Left lung (tissue), 10 donors: Measurements from ENCODE around the gene B9D1. TPM values are rescaled to one million over a fixed set of nuclear protein-coding genes. Genes with fewer than 3 reads are reported as not detected.
A peak's percentile ranks its signal among the peaks of the same experiment; 100 is the strongest.

ENCODE experiments used
- ATAC-seq: fragments of 200-7000 bp; cut with Tn5 transposase; one replicate; pipeline ENCODE4 v1.9.1; 2020; ENCODE audit warnings: moderate library complexity
- DNase-seq, 4 donors: peaks; one replicate each; pipeline ENCODE4 v3.0.0-alpha.2; 2013 to 2020
- H3K27ac ChIP-seq, 2 donors: fragments of 200-600 bp; sonication (generic) in 1 of 2; one replicate each; pipeline versions ENCODE4 v1.5.0 to v1.8.0; 2020 to 2021
- H3K27me3 ChIP-seq, 2 donors: fragments of 200-600 bp; sonication (generic) in 1 of 2; one replicate each; pipeline versions ENCODE4 v1.5.0 to v1.8.0; 2020 to 2021
- H3K36me3 ChIP-seq, 2 donors: fragments of 200-600 bp; sonication (generic) in 1 of 2; one replicate each; pipeline versions ENCODE4 v1.5.0 to v1.8.0; 2020 to 2021
- H3K4me1 ChIP-seq, 2 donors: fragments of 200-600 bp; one replicate each; pipeline ENCODE4 v1.8.0; 2021
- H3K4me3 ChIP-seq, 2 donors: fragments of 200-600 bp; sonication (generic) in 1 of 2; one replicate each; pipeline versions ENCODE4 v1.5.0 to v1.8.0; 2020 to 2021; ENCODE audit warnings: mild to moderate bottlenecking in 1 of 2
- H3K9me3 ChIP-seq, 2 donors: fragments of 200-600 bp; sonication (generic) in 1 of 2; one replicate each; pipeline versions ENCODE4 v1.5.0 to v1.8.0; 2020 to 2021
- CTCF ChIP-seq, 2 donors: fragments of 200-600 bp; sonication (generic) in 1 of 2; IDR thresholded peaks; one replicate each; pipeline versions ENCODE4 v1.5.0 to v1.8.0; 2021; ENCODE audit warnings: antibody characterized with exemption in 2 of 2
- intact Hi-C, 2 donors: fragments of 100-400 bp; cut with DNase I; formaldehyde crosslinking; loops; one replicate each; pipeline versions ENCODE4 v1.11.2 to v1.14.2; 2022
- polyA plus RNA-seq, 6 donors: library from polyadenylated mRNA; unstranded; fragments of 120-200 nt; gene quantifications; one replicate each; pipeline ENCODE4 v1.2.1, GENCODE V29; 2013; ENCODE audit not compliant: insufficient read length in 6 of 6
- total RNA-seq, 2 donors: library from RNA; stranded (reverse); fragmentation: NEBNext Ultra II Directional; extraction: Animal tissue kit (Norgen Biotek cat#: 25700); gene quantifications; one replicate each; pipeline ENCODE4 v1.2.1, GENCODE V29; 2021
- donor health status: DM: no; HTN: yes; CAD: no.
- donor health status: DM: no; HTN: no; CAD: no.

B9D1 gene
- total and polyA plus RNA-seq, 8 donors, result 11.4 to 24.1 (median 21.1) TPM

- peaks cover 0 to 60% of the 10 kb centered on the region in 2 donors for H3K27me3 ChIP-seq
- ATAC-seq (peak; percentile 58), DNase-seq (peak in 2 of 4 donors; percentile 80 to 83)
- intact Hi-C loops, result no loop called here
- no peaks in the 10 kb centered on the region for H3K9me3 ChIP-seq
- no peak overlapping the region for H3K4me3 ChIP-seq
- TF ChIP-seq CTCF (IDR thresholded peaks at IDR 0.05), result no peak
- H3K36me3 ChIP-seq, result no peaks in the 10 kb centered on the region
- H3K27ac ChIP-seq, result peak overlapping the region in 1 of 2 donors; percentile 68
- H3K4me1 ChIP-seq, result peaks cover 22 to 72% of the 10 kb centered on the region in 2 donors
These were observed 58.3 kb downstream of the B9D1 start for GRCh38 chr17:19304209-19304608.

- ATAC-seq (no peak), DNase-seq (no peak)
- Histone ChIP-seq H3K4me3 (no peak overlapping the region), H3K27ac (peak overlapping the region in 1 of 2 donors; percentile 58), H3K9me3 (no peaks in the 10 kb centered on the region), H3K4me1 (peaks cover 22 to 76% of the 10 kb centered on the region in 2 donors), H3K36me3 (no peaks in the 10 kb centered on the region), H3K27me3 (peaks cover 0 to 57% of the 10 kb centered on the region in 2 donors)
- no peak for TF ChIP-seq CTCF (IDR thresholded peaks at IDR 0.05)
- intact Hi-C loops, result no loop called here
These were observed 59.2 kb downstream of the B9D1 start for GRCh38 chr17:19303367-19303776.

GRCh38 chr17:19302791-19303331 is 59.7 kb downstream of the B9D1 start:
- Histone ChIP-seq H3K9me3 (no peaks in the 10 kb centered on the region), H3K4me1 (peaks cover 22 to 72% of the 10 kb centered on the region in 2 donors), H3K4me3 (no peak overlapping the region), H3K27ac (peak overlapping the region; percentile 10 to 58), H3K36me3 (no peaks in the 10 kb centered on the region), H3K27me3 (peaks cover 0 to 52% of the 10 kb centered on the region in 2 donors)
- no peak for TF ChIP-seq CTCF (IDR thresholded peaks at IDR 0.05)
- ATAC-seq (no peak), DNase-seq (no peak)
- intact Hi-C loops, result no loop called here

- DNase-seq (no peak), ATAC-seq (no peak)
- intact Hi-C loops, result no loop called here
- H3K4me3 ChIP-seq, result no peak overlapping the region
- peaks cover 0 to 43% of the 10 kb centered on the region in 2 donors for H3K27me3 ChIP-seq
- H3K9me3 ChIP-seq, result no peaks in the 10 kb centered on the region
- no peak for TF ChIP-seq CTCF (IDR thresholded peaks at IDR 0.05)
- H3K27ac ChIP-seq, result peak overlapping the region; percentile 33 to 58
- peaks cover 22 to 64% of the 10 kb centered on the region in 2 donors for H3K4me1 ChIP-seq
- no peaks in the 10 kb centered on the region for H3K36me3 ChIP-seq
These were observed 60.5 kb downstream of the B9D1 start for GRCh38 chr17:19301973-19302372.

- H3K4me3 ChIP-seq, result no peak overlapping the region
- H3K27ac ChIP-seq, result peak overlapping the region; percentile 33 to 58
- H3K4me1 ChIP-seq, result peaks cover 22 to 58% of the 10 kb centered on the region in 2 donors
These were observed 61.1 kb downstream of the B9D1 start for GRCh38 chr17:19301274-19301951.

More at GRCh38 chr17:19301274-19301951, 61.1 kb downstream of the B9D1 start:
- peaks cover 0 to 38% of the 10 kb centered on the region in 2 donors for H3K27me3 ChIP-seq
- no peaks in the 10 kb centered on the region for H3K9me3 ChIP-seq
- peak; percentile 87 for ATAC-seq
- intact Hi-C loops, result no loop called here
- H3K36me3 ChIP-seq, result no peaks in the 10 kb centered on the region
- DNase-seq, result peak in 1 of 4 donors; percentile 86
- TF ChIP-seq CTCF (IDR thresholded peaks at IDR 0.05), result no peak
